ENCODE measurements around the gene STARD7.

Gene STARD7

GRCh38 chr2:96197546-96198255, 10.9 kb downstream of the STARD7 start:
- no peak for DNase-seq (ENCODE audit: low read depth in 2 of 2)

GRCh38 chr2:96195410-96196066, 13.1 kb downstream of the STARD7 start:
- no peak for DNase-seq (ENCODE audit: low read depth in 2 of 2)

GRCh38 chr2:96191937-96192670, 16.5 kb downstream of the STARD7 start:
- DNase-seq (ENCODE audit: low read depth in 2 of 2): no peak

GRCh38 chr2:96188821-96189526, 19.7 kb downstream of the STARD7 start:
- DNase-seq (ENCODE audit: low read depth in 2 of 2): no peak

GRCh38 chr2:96186562-96186961, 22.1 kb downstream of the STARD7 start:
- no peak for DNase-seq (ENCODE audit: low read depth in 2 of 2)

- DNase-seq (ENCODE audit: low read depth in 2 of 2): no peak
These were observed 23.1 kb downstream of the STARD7 start for GRCh38 chr2:96185516-96185915.

GRCh38 chr2:96184989-96185388, 23.6 kb downstream of the STARD7 start:
- no peak for DNase-seq (ENCODE audit: low read depth in 2 of 2)

GRCh38 chr2:96184188-96184587, 24.4 kb downstream of the STARD7 start:
- no peak for DNase-seq (ENCODE audit: low read depth in 2 of 2)

- DNase-seq (ENCODE audit: low read depth in 2 of 2): no peak
These were observed 27.1 kb downstream of the STARD7 start for GRCh38 chr2:96181529-96181928.

- DNase-seq (ENCODE audit: low read depth in 2 of 2): no peak
These were observed 28.1 kb downstream of the STARD7 start for GRCh38 chr2:96180521-96180920.

GRCh38 chr2:96180002-96180401, 28.6 kb downstream of the STARD7 start:
- DNase-seq (ENCODE audit: low read depth in 2 of 2): no peak

- DNase-seq (ENCODE audit: low read depth in 2 of 2): no peak
These were observed 32.0 kb downstream of the STARD7 start for GRCh38 chr2:96176661-96177060.

GRCh38 chr2:96175951-96176350, 32.7 kb downstream of the STARD7 start:
- no peak for DNase-seq (ENCODE audit: low read depth in 2 of 2)

GRCh38 chr2:96174251-96175144, 34.1 kb downstream of the STARD7 start:
- peak; percentile 68 to 70 for DNase-seq (ENCODE audit: low read depth in 2 of 2)

GRCh38 chr2:96171831-96172230, 36.8 kb downstream of the STARD7 start:
- no peak for DNase-seq (ENCODE audit: low read depth in 2 of 2)

- no peak for DNase-seq (ENCODE audit: low read depth in 2 of 2)
These were observed 38.0 kb downstream of the STARD7 start for GRCh38 chr2:96170626-96171025.

- DNase-seq (ENCODE audit: low read depth in 2 of 2): no peak
These were observed 38.6 kb downstream of the STARD7 start for GRCh38 chr2:96169868-96170507.

GRCh38 chr2:96167407-96168013, 41.1 kb downstream of the STARD7 start:
- no peak for DNase-seq (ENCODE audit: low read depth in 2 of 2)

- DNase-seq (ENCODE audit: low read depth in 2 of 2): peak; percentile 72 to 77
These were observed 44.0 kb downstream of the STARD7 start for GRCh38 chr2:96164459-96165184.

All from stimulated activated CD8-positive, alpha-beta memory T cell treated with anti-CD3 and anti-CD28 coated beads, Interleukin-15, amount 100 ng/mL, for 48 hours (primary cell).